Measurements from ENCODE around the gene ZBTB7B.

Gene ZBTB7B

GRCh38 chr1:155004352-155005075 lies 1.9 kb downstream of the ZBTB7B start:
- no CpG with 5 or more reads among the region's 5 CpGs for WGBS (ENCODE audit: insufficient coverage, insufficient read length)
- Histone ChIP-seq H3K9me3 (ENCODE audit: control insufficient read depth, insufficient read depth, low read length) (no peaks in the 10 kb centered on the region), H3K4me3 (ENCODE audit: low read length) (peak overlapping the region; percentile 81; the same call in 1 of the 2 replicates), H3K36me3 (ENCODE audit: control insufficient read depth, insufficient read depth, low read length) (no peaks in the 10 kb centered on the region), H3K27ac (ENCODE audit: low read length) (no peak overlapping the region), H3K4me1 (ENCODE audit: control insufficient read depth, insufficient read depth, low read length) (peaks cover 15% of the 10 kb centered on the region), H3K27me3 (ENCODE audit: control insufficient read depth, insufficient read depth, low read length) (no peaks in the 10 kb centered on the region)
- DNase-seq (ENCODE audit: low read depth, low spot score): no peak

DNA sequence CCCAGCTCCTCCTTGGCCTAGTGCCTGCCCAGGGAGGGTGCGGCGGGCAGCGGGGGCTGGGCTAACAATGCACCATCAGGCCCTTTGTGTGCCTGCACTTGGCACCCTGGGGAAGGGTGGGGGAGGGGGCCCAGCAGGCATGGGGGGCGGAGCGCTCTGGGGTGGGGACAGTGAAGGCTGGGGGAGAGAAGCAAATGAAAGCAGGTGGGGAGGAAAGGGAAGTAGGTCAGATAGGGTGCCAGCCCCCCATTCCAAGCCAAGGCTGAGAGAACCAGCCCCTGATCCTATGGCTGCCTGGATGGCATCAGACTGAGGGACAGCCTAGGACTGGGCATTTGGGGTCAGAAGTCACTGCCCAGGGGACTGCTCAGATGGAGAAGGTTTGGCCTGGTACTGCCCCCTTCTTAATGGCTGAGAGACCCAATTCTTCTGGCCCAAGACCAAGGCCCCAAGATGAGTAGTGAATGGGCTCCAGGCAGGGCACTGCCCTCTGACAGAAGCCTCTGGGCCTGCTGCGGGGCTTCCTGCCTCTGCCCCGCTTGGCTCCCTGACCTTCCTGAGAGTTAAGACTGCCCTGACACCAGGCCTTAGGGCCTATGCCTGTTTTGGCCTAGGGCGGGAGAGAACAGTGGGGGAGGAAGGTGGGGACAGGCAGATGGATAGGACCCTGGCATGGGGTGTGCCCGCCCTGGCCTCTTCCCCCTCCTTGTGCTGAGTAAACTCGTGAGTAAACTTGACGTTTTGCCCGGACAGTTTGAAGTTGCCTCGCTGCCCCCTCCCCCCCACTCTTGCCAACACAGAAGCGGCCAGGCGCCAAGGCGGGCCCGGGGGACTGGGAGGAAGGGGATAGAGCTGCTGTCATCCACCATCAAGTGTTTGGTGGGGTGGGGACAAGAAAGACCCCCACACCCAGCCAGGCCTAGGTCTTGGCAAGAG lies 2.7 kb downstream of the ZBTB7B start:
- no CpG with 5 or more reads among the region's 17 CpGs for WGBS (ENCODE audit: insufficient coverage, insufficient read length)
- no peak overlapping the region for H3K4me3 ChIP-seq (ENCODE audit: low read length)
- H3K27me3 ChIP-seq (ENCODE audit: control insufficient read depth, insufficient read depth, low read length): no peaks in the 10 kb centered on the region
- H3K27ac ChIP-seq (ENCODE audit: low read length): no peak overlapping the region
- H3K9me3 ChIP-seq (ENCODE audit: control insufficient read depth, insufficient read depth, low read length): no peaks in the 10 kb centered on the region
- no peaks in the 10 kb centered on the region for H3K36me3 ChIP-seq (ENCODE audit: control insufficient read depth, insufficient read depth, low read length)
- no peak for DNase-seq (ENCODE audit: low read depth, low spot score)
- H3K4me1 ChIP-seq (ENCODE audit: control insufficient read depth, insufficient read depth, low read length): peaks cover 18% of the 10 kb centered on the region

GRCh38 chr1:155006601-155007101 lies 4.0 kb downstream of the ZBTB7B start:
- Histone ChIP-seq H3K27ac (ENCODE audit: low read length) (no peak overlapping the region), H3K27me3 (ENCODE audit: control insufficient read depth, insufficient read depth, low read length) (no peaks in the 10 kb centered on the region), H3K4me1 (ENCODE audit: control insufficient read depth, insufficient read depth, low read length) (peaks cover 20% of the 10 kb centered on the region), H3K36me3 (ENCODE audit: control insufficient read depth, insufficient read depth, low read length) (no peaks in the 10 kb centered on the region), H3K9me3 (ENCODE audit: control insufficient read depth, insufficient read depth, low read length) (no peaks in the 10 kb centered on the region), H3K4me3 (ENCODE audit: low read length) (no peak overlapping the region)
- WGBS (ENCODE audit: insufficient coverage, insufficient read length): no CpG with 5 or more reads among the region's 2 CpGs
- DNase-seq (ENCODE audit: low read depth, low spot score): no peak

DNA sequence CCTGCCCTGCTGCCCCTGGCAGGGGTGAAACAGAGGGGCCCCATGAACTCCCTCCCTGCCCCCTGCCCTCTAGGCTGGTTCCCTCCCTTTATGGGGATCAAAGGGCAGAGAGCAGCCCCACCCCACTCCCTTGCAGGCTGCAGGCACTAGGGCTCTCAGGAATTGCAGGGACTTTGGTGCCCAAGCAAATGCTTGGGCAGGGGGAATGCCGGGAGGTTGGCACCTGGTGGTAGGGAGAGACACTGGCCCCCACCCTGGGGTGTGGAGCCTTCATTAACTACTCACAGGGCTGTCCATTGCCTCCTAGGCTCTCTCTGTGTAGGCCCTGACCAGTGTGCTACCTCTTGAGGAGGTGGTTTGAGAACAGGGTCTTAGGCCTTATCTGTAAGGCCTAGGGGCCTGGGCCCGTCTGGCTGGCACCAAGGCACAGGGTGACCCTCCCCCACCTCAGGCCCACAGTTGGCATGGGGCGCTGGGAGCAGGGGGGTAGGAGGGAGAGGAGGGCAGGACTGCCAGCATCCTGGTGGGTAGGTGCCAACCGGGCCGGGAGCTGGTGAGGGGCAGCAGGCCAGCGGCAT lies 4.7 kb downstream of the ZBTB7B start:
- no peak for DNase-seq (ENCODE audit: low read depth, low spot score)
- WGBS (ENCODE audit: insufficient coverage, insufficient read length): no CpG with 5 or more reads among the region's 6 CpGs
- no peaks in the 10 kb centered on the region for H3K27me3 ChIP-seq (ENCODE audit: control insufficient read depth, insufficient read depth, low read length)
- no peaks in the 10 kb centered on the region for H3K9me3 ChIP-seq (ENCODE audit: control insufficient read depth, insufficient read depth, low read length)
- H3K4me1 ChIP-seq (ENCODE audit: control insufficient read depth, insufficient read depth, low read length): peaks cover 21% of the 10 kb centered on the region
- no peak overlapping the region for H3K4me3 ChIP-seq (ENCODE audit: low read length)
- no peaks in the 10 kb centered on the region for H3K36me3 ChIP-seq (ENCODE audit: control insufficient read depth, insufficient read depth, low read length)
- no peak overlapping the region for H3K27ac ChIP-seq (ENCODE audit: low read length)

DNA sequence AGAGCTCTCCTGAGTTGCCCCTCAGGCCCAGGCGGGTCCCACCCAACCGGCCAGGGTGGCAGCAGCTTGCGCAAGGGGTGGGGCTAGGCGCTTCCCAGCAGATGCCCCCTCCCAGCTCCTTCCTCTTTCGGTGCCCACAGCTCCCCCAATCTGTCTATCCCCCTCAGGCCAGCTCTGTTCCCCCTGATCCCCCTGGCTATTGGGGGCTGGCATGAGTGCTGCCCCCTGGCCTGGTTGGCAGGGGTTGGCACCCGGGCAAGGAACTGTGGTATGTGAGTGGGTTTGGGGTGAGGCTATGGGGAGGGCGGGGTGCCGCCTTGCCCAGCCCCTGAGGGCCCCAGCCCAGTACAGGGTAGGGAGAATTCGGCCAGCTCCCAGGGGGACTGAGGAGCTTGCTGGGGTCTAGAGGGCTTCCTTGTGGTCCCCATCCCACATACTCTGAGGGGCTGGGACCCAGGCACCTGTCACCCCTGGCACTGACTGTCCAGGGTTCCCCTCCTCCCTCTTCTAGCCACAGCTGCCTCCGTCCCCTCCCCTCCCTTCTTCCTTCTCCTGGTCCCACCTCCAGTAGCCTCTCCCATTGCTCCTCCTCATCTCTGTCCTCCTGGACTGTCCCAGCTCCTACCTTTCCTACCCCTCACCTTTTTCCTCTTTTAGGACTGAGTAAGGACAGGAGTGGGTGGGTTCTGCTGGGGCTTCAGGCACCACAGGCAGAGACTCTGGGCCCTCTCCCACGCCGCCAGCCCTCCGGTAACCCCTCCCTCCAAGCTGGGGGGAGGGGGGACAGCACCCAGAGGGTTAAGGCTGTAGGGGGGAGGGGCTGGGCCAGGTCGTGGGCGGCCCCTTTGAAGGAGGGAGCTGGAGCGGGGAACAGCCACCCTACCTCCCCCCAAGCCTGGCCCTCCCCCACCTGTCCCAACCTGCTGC lies 5.7 kb downstream of the ZBTB7B start:
- H3K27ac ChIP-seq (ENCODE audit: low read length): no peak overlapping the region
- H3K4me1 ChIP-seq (ENCODE audit: control insufficient read depth, insufficient read depth, low read length): peaks cover 21% of the 10 kb centered on the region
- H3K4me3 ChIP-seq (ENCODE audit: low read length): no peak overlapping the region
- no peak for DNase-seq (ENCODE audit: low read depth, low spot score)
- no CpG with 5 or more reads among the region's 16 CpGs for WGBS (ENCODE audit: insufficient coverage, insufficient read length)
- H3K27me3 ChIP-seq (ENCODE audit: control insufficient read depth, insufficient read depth, low read length): no peaks in the 10 kb centered on the region
- H3K36me3 ChIP-seq (ENCODE audit: control insufficient read depth, insufficient read depth, low read length): no peaks in the 10 kb centered on the region
- H3K9me3 ChIP-seq (ENCODE audit: control insufficient read depth, insufficient read depth, low read length): no peaks in the 10 kb centered on the region

GRCh38 chr1:155009221-155009711 lies 6.7 kb downstream of the ZBTB7B start:
- no CpG with 5 or more reads among the region's 12 CpGs for WGBS (ENCODE audit: insufficient coverage, insufficient read length)

GRCh38 chr1:155009742-155010141 lies 7.1 kb downstream of the ZBTB7B start:
- no CpG with 5 or more reads among the region's 5 CpGs for WGBS (ENCODE audit: insufficient coverage, insufficient read length)
- H3K27me3 ChIP-seq (ENCODE audit: control insufficient read depth, insufficient read depth, low read length): no peaks in the 10 kb centered on the region
- H3K9me3 ChIP-seq (ENCODE audit: control insufficient read depth, insufficient read depth, low read length): no peaks in the 10 kb centered on the region
- peaks cover 17% of the 10 kb centered on the region for H3K4me1 ChIP-seq (ENCODE audit: control insufficient read depth, insufficient read depth, low read length)
- no peak overlapping the region for H3K27ac ChIP-seq (ENCODE audit: low read length)
- no peak for DNase-seq (ENCODE audit: low read depth, low spot score)
- peaks cover 2% of the 10 kb centered on the region; the same call in 1 of the 2 replicates for H3K36me3 ChIP-seq (ENCODE audit: control insufficient read depth, insufficient read depth, low read length)
- no peak overlapping the region for H3K4me3 ChIP-seq (ENCODE audit: low read length)

More at GRCh38 chr1:155009221-155009711, 6.7 kb downstream of the ZBTB7B start:
- H3K4me1 ChIP-seq (ENCODE audit: control insufficient read depth, insufficient read depth, low read length): peaks cover 20% of the 10 kb centered on the region
- no peaks in the 10 kb centered on the region for H3K36me3 ChIP-seq (ENCODE audit: control insufficient read depth, insufficient read depth, low read length)
- H3K9me3 ChIP-seq (ENCODE audit: control insufficient read depth, insufficient read depth, low read length): no peaks in the 10 kb centered on the region
- no peak overlapping the region for H3K4me3 ChIP-seq (ENCODE audit: low read length)
- H3K27me3 ChIP-seq (ENCODE audit: control insufficient read depth, insufficient read depth, low read length): no peaks in the 10 kb centered on the region
- no peak overlapping the region for H3K27ac ChIP-seq (ENCODE audit: low read length)
- DNase-seq (ENCODE audit: low read depth, low spot score): no peak

DNA sequence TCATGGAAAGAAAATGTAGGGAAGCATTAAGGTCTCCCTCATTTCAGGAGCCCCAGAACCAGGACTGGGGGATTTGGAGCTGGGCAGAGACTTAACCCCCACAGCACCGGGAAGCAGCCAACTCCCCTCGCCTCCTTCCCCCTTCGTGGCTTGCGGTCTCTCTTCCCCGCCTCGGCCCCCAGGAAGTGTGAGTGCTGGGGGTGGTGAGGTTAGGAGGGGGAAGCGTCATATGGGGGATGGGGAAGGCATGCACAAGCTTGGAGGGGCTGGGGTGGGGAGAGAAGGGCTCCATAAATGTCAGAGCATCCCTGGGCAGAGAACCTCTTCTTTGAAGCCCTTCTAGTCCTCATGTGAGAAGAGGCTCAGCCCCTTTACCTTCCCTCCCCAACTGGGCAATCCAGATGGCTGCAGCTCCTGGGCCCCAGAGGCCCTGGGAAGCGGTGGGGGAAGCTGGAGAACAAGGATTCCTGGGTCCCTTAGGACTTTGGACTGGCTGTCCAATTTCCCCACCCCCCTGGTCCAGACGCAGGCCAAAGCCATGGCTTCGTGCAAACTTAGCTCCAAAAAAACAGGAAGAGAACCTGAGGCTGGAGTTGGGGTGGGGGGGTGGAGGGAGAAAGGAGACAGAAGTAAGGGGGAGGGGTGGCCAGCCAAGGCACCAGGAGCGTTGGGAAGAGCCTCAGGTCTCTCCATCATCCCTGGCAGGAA lies 7.8 kb downstream of the ZBTB7B start:
- no peak for DNase-seq (ENCODE audit: low read depth, low spot score)
- Histone ChIP-seq H3K27ac (ENCODE audit: low read length) (no peak overlapping the region), H3K4me1 (ENCODE audit: control insufficient read depth, insufficient read depth, low read length) (peaks cover 17% of the 10 kb centered on the region), H3K36me3 (ENCODE audit: control insufficient read depth, insufficient read depth, low read length) (peaks cover 4% of the 10 kb centered on the region; the same call in 1 of the 2 replicates), H3K4me3 (ENCODE audit: low read length) (no peak overlapping the region), H3K27me3 (ENCODE audit: control insufficient read depth, insufficient read depth, low read length) (no peaks in the 10 kb centered on the region), H3K9me3 (ENCODE audit: control insufficient read depth, insufficient read depth, low read length) (no peaks in the 10 kb centered on the region)
- no CpG with 5 or more reads among the region's 11 CpGs for WGBS (ENCODE audit: insufficient coverage, insufficient read length)

DNA sequence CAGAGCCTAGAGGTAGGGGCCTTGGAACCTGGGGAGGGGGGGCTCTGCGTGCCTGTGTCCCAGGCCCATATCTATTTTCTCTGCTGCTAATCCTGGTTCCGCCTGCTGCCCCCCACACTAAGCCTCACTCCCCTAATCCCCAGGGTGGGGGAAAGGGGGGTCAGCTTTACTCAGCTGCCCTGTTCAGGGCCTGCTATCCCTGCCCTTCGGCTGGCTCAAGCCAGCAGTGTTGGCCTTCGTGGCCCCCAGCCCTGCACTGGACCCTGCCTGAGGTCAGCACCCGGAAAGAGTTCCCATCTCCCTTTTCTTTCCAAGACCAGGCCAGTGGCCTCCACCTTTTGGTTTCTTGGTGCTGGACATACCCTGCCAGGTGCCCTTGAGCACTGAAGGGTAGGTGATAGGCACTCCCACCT lies 8.4 kb downstream of the ZBTB7B start:
- no peaks in the 10 kb centered on the region for H3K27me3 ChIP-seq (ENCODE audit: control insufficient read depth, insufficient read depth, low read length)
- H3K4me3 ChIP-seq (ENCODE audit: low read length): no peak overlapping the region
- no peaks in the 10 kb centered on the region for H3K9me3 ChIP-seq (ENCODE audit: control insufficient read depth, insufficient read depth, low read length)
- H3K27ac ChIP-seq (ENCODE audit: low read length): no peak overlapping the region
- no CpG with 5 or more reads among the region's 5 CpGs for WGBS (ENCODE audit: insufficient coverage, insufficient read length)
- peaks cover 6% of the 10 kb centered on the region; the same call in 1 of the 2 replicates for H3K36me3 ChIP-seq (ENCODE audit: control insufficient read depth, insufficient read depth, low read length)
- no peak for DNase-seq (ENCODE audit: low read depth, low spot score)
- peaks cover 17% of the 10 kb centered on the region for H3K4me1 ChIP-seq (ENCODE audit: control insufficient read depth, insufficient read depth, low read length)

All from iPS DF 6.9 (cell line).